ENCODE results near the gene BLID. TPM values are rescaled to one million over a fixed set of nuclear protein-coding genes. Genes with fewer than 3 reads are reported as not detected.

BLID gene, protein sequence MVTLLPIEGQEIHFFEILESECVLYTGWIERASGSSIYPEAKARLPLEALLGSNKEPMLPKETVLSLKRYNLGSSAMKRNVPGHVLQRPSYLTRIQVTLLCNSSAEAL
- not detected for polyA plus RNA-seq (2013, experiment 1 of 2)
- polyA plus RNA-seq (2013, experiment 2 of 2): not detected

DNA sequence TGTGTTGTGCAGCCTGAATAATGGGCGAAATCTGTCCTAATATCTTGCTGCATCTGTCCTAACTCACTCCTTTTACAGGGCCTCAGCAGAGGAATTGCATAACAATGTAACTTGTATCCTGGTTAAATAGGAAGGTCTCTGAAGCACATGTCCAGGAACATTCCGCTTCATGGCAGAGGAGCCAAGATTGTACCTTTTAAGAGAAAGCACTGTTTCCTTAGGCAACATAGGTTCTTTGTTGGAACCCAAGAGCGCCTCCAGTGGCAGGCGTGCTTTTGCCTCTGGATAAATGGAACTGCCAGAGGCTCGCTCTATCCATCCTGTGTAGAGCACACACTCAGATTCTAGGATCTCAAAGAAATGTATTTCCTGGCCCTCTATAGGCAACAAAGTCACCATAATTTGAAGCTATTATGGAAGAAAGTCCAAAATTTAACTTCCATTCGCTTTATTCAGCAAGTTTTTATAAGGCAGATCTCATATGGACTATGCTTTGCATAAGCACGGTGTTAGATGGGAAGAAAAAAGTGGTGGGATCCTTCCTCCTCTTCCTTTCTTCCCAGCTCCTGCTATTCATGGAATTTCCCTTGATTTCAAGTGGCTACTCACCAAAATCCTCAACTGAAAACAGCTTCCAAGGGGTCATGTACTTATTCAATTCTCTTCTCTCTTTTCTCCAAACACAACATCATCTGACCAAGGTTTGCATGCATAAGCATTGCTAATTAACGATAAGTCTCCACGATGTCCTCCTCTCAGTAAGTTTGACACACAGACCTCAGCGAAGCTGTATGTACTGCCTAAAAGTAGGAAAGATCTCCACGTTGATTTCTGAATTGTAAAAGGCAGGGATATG is at the start of gene BLID:
BLID (minus strand) TSS at position 692 of the 856 bp plus-strand sequence; CDS start at position 399, 293 bp downstream.
- Histone ChIP-seq H3K9me3 (replicated peaks in 1 of 2; ENCODE audit: control insufficient read depth in 2 of 2, insufficient read depth in 1 of 2, low read depth in 1 of 2, low read length in 2 of 2) (no peaks in the 10 kb centered on the region), H3K27me3 (ENCODE audit: control insufficient read depth in 3 of 3, insufficient read depth in 3 of 3, low read depth in 1 of 3, low read length in 3 of 3) (no peaks in the 10 kb centered on the region), H2BK15ac (ENCODE audit: low read length) (no peak within 1 kb of the TSS), H3K4me3 (ENCODE audit: low read length in 2 of 2) (no peak within 1 kb of the TSS), H2BK5ac (ENCODE audit: low read length) (no peak within 1 kb of the TSS), H3K18ac (ENCODE audit: low read length) (no peak within 1 kb of the TSS), H4K91ac (ENCODE audit: low read depth, low read length, poor library complexity) (no peak within 1 kb of the TSS), H3K36me3 (replicated peaks in 1 of 2; ENCODE audit: control insufficient read depth in 2 of 2, insufficient read depth in 2 of 2, low read length in 2 of 2) (no peaks in the 10 kb centered on the region), H3K14ac (ENCODE audit: low read length) (no peak within 1 kb of the TSS), H2AFZ (ENCODE audit: low read length) (peak within 1 kb of the TSS; percentile 8), H2AK5ac (ENCODE audit: low read depth, low read length) (no peak within 1 kb of the TSS), H3K9ac (ENCODE audit: low read depth, low read length, poor library complexity) (no peak within 1 kb of the TSS), H3K4ac (ENCODE audit: low read length) (no peak within 1 kb of the TSS), H3K23ac (ENCODE audit: low read depth, low read length, poor library complexity) (no peak within 1 kb of the TSS), H3K4me1 (ENCODE audit: control insufficient read depth in 2 of 2, insufficient read depth in 1 of 2, low read depth in 1 of 2, low read length in 2 of 2) (no peaks in the 10 kb centered on the region), H2BK12ac (ENCODE audit: low read length) (no peak within 1 kb of the TSS), H3K79me1 (ENCODE audit: low read depth, low read length) (no peaks in the 10 kb centered on the region), H3K27ac (replicated peaks; ENCODE audit: low read length) (no peak within 1 kb of the TSS), H2BK120ac (ENCODE audit: low read depth, low read length) (no peak within 1 kb of the TSS), H3K4me2 (ENCODE audit: insufficient read depth, low read length, poor library complexity, severe bottlenecking) (no peak within 1 kb of the TSS), H4K8ac (ENCODE audit: low read depth, low read length) (no peak within 1 kb of the TSS)
- no CpG with 5 or more reads among the region's 11 CpGs for WGBS, 2 donors (ENCODE audit: extremely low coverage in 2 of 2, insufficient read length in 2 of 2, insufficient replicate concordance in 1 of 2)
- DNase-seq (ENCODE audit: low spot score): no peak

GRCh38 chr11:122163053-122163819 is 47.2 kb upstream of the BLID start:
- Histone ChIP-seq H3K4me3 (ENCODE audit: low read length in 2 of 2) (no peak overlapping the region), H2BK5ac (ENCODE audit: low read length) (no peak overlapping the region), H3K36me3 (replicated peaks in 1 of 2; ENCODE audit: control insufficient read depth in 2 of 2, insufficient read depth in 2 of 2, low read length in 2 of 2) (no peaks in the 10 kb centered on the region), H4K8ac (ENCODE audit: low read depth, low read length) (no peak overlapping the region), H3K27ac (replicated peaks; ENCODE audit: low read length) (no peak overlapping the region), H3K4ac (ENCODE audit: low read length) (no peak overlapping the region), H2AK5ac (ENCODE audit: low read depth, low read length) (no peak overlapping the region), H2BK12ac (ENCODE audit: low read length) (no peak overlapping the region), H2AFZ (ENCODE audit: low read length) (no peak overlapping the region), H3K27me3 (ENCODE audit: control insufficient read depth in 3 of 3, insufficient read depth in 3 of 3, low read depth in 1 of 3, low read length in 3 of 3) (no peaks in the 10 kb centered on the region), H3K14ac (ENCODE audit: low read length) (no peak overlapping the region), H2BK15ac (ENCODE audit: low read length) (no peak overlapping the region), H3K23ac (ENCODE audit: low read depth, low read length, poor library complexity) (no peak overlapping the region), H4K91ac (ENCODE audit: low read depth, low read length, poor library complexity) (no peak overlapping the region), H3K9me3 (replicated peaks in 1 of 2; ENCODE audit: control insufficient read depth in 2 of 2, insufficient read depth in 1 of 2, low read depth in 1 of 2, low read length in 2 of 2) (no peaks in the 10 kb centered on the region), H2BK120ac (ENCODE audit: low read depth, low read length) (no peak overlapping the region), H3K4me1 (ENCODE audit: control insufficient read depth in 2 of 2, insufficient read depth in 1 of 2, low read depth in 1 of 2, low read length in 2 of 2) (peaks cover 7 to 8% of the 10 kb centered on the region in 2 donors), H3K79me1 (ENCODE audit: low read depth, low read length) (no peaks in the 10 kb centered on the region), H3K18ac (ENCODE audit: low read length) (no peak overlapping the region), H3K9ac (ENCODE audit: low read depth, low read length, poor library complexity) (no peak overlapping the region), H3K4me2 (ENCODE audit: insufficient read depth, low read length, poor library complexity, severe bottlenecking) (no peak overlapping the region)
- WGBS, 2 donors (ENCODE audit: extremely low coverage in 2 of 2, insufficient read length in 2 of 2, insufficient replicate concordance in 1 of 2): no CpG with 5 or more reads among the region's 3 CpGs
- no peak for DNase-seq (ENCODE audit: low spot score)

DNA sequence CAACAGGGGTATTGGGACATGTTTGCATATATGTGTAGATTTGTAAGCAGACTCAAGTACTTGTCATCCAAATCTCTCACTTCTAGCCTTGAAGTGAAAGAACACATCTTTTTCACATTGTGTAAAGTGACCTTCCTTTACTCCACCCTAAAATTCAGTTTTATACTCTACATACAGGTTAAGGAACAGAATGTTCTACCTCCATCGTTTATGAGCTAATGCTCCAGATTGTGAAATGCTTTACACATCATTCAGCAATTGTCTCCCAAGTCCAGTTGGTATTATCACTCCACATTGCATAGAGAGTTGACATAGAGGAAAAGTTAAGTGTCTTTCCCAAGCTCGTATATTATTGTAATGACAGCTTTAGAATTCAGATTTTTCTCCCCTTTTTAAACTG is 46.1 kb upstream of the BLID start:
- Histone ChIP-seq H3K4ac (ENCODE audit: low read length) (no peak overlapping the region), H3K9ac (ENCODE audit: low read depth, low read length, poor library complexity) (no peak overlapping the region), H3K36me3 (replicated peaks in 1 of 2; ENCODE audit: control insufficient read depth in 2 of 2, insufficient read depth in 2 of 2, low read length in 2 of 2) (no peaks in the 10 kb centered on the region), H3K4me2 (ENCODE audit: insufficient read depth, low read length, poor library complexity, severe bottlenecking) (no peak overlapping the region), H3K27me3 (ENCODE audit: control insufficient read depth in 3 of 3, insufficient read depth in 3 of 3, low read depth in 1 of 3, low read length in 3 of 3) (no peaks in the 10 kb centered on the region), H2BK5ac (ENCODE audit: low read length) (no peak overlapping the region), H2BK12ac (ENCODE audit: low read length) (no peak overlapping the region), H3K18ac (ENCODE audit: low read length) (no peak overlapping the region), H3K79me1 (ENCODE audit: low read depth, low read length) (no peaks in the 10 kb centered on the region), H2AFZ (ENCODE audit: low read length) (no peak overlapping the region), H4K8ac (ENCODE audit: low read depth, low read length) (no peak overlapping the region), H3K14ac (ENCODE audit: low read length) (no peak overlapping the region), H3K23ac (ENCODE audit: low read depth, low read length, poor library complexity) (no peak overlapping the region), H2BK120ac (ENCODE audit: low read depth, low read length) (no peak overlapping the region), H2AK5ac (ENCODE audit: low read depth, low read length) (no peak overlapping the region), H3K27ac (replicated peaks; ENCODE audit: low read length) (no peak overlapping the region), H2BK15ac (ENCODE audit: low read length) (no peak overlapping the region), H4K91ac (ENCODE audit: low read depth, low read length, poor library complexity) (no peak overlapping the region), H3K4me3 (ENCODE audit: low read length in 2 of 2) (no peak overlapping the region), H3K4me1 (ENCODE audit: control insufficient read depth in 2 of 2, insufficient read depth in 1 of 2, low read depth in 1 of 2, low read length in 2 of 2) (peaks cover 7 to 8% of the 10 kb centered on the region in 2 donors), H3K9me3 (replicated peaks in 1 of 2; ENCODE audit: control insufficient read depth in 2 of 2, insufficient read depth in 1 of 2, low read depth in 1 of 2, low read length in 2 of 2) (no peaks in the 10 kb centered on the region)
- no CpG with 5 or more reads among the region's 2 CpGs for WGBS, 2 donors (ENCODE audit: extremely low coverage in 2 of 2, insufficient read length in 2 of 2, insufficient replicate concordance in 1 of 2)
- DNase-seq (ENCODE audit: low spot score): no peak

Data from neuronal stem cell (in vitro differentiated cells).